Ishikawa (cell line): Measurements from ENCODE around the gene TIFAB.

Experiments
- CEBPB ChIP-seq: IDR thresholded peaks from 2 replicates; pipeline ENCODE4 v1.6.1; 2012
- CREB1 ChIP-seq: IDR thresholded peaks from 2 replicates; pipeline ENCODE4 v1.6.1; 2012; ENCODE audit warnings: low read depth
- EGR1 ChIP-seq: IDR thresholded peaks from 2 replicates; pipeline ENCODE4 v1.6.1; 2012
- EP300 ChIP-seq: IDR thresholded peaks from 2 replicates; pipeline ENCODE4 v1.6.1; 2012; ENCODE audit warnings: borderline replicate concordance
- FOXM1 ChIP-seq: IDR thresholded peaks from 2 replicates; pipeline ENCODE4 v1.6.1; 2012; ENCODE audit warnings: low read depth, borderline replicate concordance
- MAX ChIP-seq: IDR thresholded peaks from 2 replicates; pipeline ENCODE4 v1.6.1; 2012
- NFIC ChIP-seq: IDR thresholded peaks from 2 replicates; pipeline ENCODE4 v1.6.1; 2012
- RAD21 ChIP-seq: IDR thresholded peaks from 2 replicates; pipeline ENCODE4 v1.6.1; 2012; ENCODE audit warnings: low read depth
- REST ChIP-seq: IDR thresholded peaks from 2 replicates; pipeline ENCODE4 v1.6.1; 2012; ENCODE audit warnings: low read depth, mild to moderate bottlenecking
- TAF1 ChIP-seq: IDR thresholded peaks from 2 replicates; pipeline ENCODE4 v1.6.1; 2012; ENCODE audit warnings: low read depth, mild to moderate bottlenecking
- TCF12 ChIP-seq: IDR thresholded peaks from 2 replicates; pipeline ENCODE4 v1.6.1; 2012; ENCODE audit warnings: low read depth
- TEAD4 ChIP-seq: IDR thresholded peaks from 2 replicates; pipeline ENCODE4 v1.6.1; 2012
- USF1 ChIP-seq: IDR thresholded peaks from 2 replicates; pipeline ENCODE4 v1.6.1; 2012
- YY1 ChIP-seq: IDR thresholded peaks from 2 replicates; pipeline ENCODE4 v1.6.1; 2012; ENCODE audit warnings: low read depth
- ZBTB7A ChIP-seq: IDR thresholded peaks from 2 replicates; pipeline ENCODE4 v1.6.1; 2012; ENCODE audit warnings: low read depth

Gene TIFAB

GRCh38 chr5:135467871-135468485, 15.8 kb upstream of the TIFAB start:
- TF ChIP-seq TEAD4 (no peak), ZBTB7A (no peak), TAF1 (no peak), YY1 (no peak), EP300 (no peak), REST (no peak), USF1 (no peak), CREB1 (no peak), CEBPB (no peak), EGR1 (no peak), FOXM1 (no peak)

- TF ChIP-seq NFIC (no peak), REST (no peak), EGR1 (no peak), RAD21 (no peak), TEAD4 (no peak), MAX (no peak), TAF1 (no peak), ZBTB7A (no peak), EP300 (no peak), FOXM1 (no peak), CEBPB (no peak), CREB1 (no peak), USF1 (no peak), YY1 (no peak), TCF12 (no peak)
Observed at GRCh38 chr5:135467051-135467625, 15.0 kb upstream of the TIFAB start.

GRCh38 chr5:135466178-135467050, 14.3 kb upstream of the TIFAB start:
- TF ChIP-seq TAF1 (no peak), RAD21 (peak; percentile 87)

GRCh38 chr5:135465391-135466122, 13.4 kb upstream of the TIFAB start:
- TF ChIP-seq RAD21 (no peak), EGR1 (no peak), NFIC (no peak), CREB1 (no peak), ZBTB7A (no peak), EP300 (no peak), FOXM1 (no peak), YY1 (no peak), TEAD4 (no peak), TAF1 (no peak), REST (no peak)
